ENCODE data around the gene APOBEC3A.
"Not testable (repeated sequence)": the region's sequence is repeated elsewhere in the genome, so short reads cannot be mapped to it uniquely, and the experiment has no call there.

APOBEC3A gene

GRCh38 chr22:38981005-38981991, 23.9 kb downstream of the APOBEC3A start:
- no peak for DNase-seq (ENCODE audit: low spot score)

GRCh38 chr22:38981992-38982927, 24.9 kb downstream of the APOBEC3A start, which contains the start of gene APOBEC3B:
Gene APOBEC3B (plus strand): TSS chr22:38982347. CDS start chr22:38982454, 107 bp downstream.
- peak; percentile 92 for DNase-seq (ENCODE audit: low spot score)

GRCh38 chr22:38984224-38984623, 26.8 kb downstream of the APOBEC3A start:
- no peak for DNase-seq (ENCODE audit: low spot score)

- not testable (repeated sequence) for DNase-seq (ENCODE audit: low spot score)
Measured at GRCh38 chr22:38984784-38985757, 27.7 kb downstream of the APOBEC3A start.

GRCh38 chr22:38986629-38987028, 29.2 kb downstream of the APOBEC3A start:
- DNase-seq (ENCODE audit: low spot score), result no peak

GRCh38 chr22:38987171-38987895, 29.9 kb downstream of the APOBEC3A start:
- no peak for DNase-seq (ENCODE audit: low spot score)

GRCh38 chr22:38989466-38989865, 32.1 kb downstream of the APOBEC3A start:
- no peak for DNase-seq (ENCODE audit: low spot score)

GRCh38 chr22:38992871-38993371, 35.5 kb downstream of the APOBEC3A start:
- not testable (repeated sequence) for DNase-seq (ENCODE audit: low spot score)

GRCh38 chr22:38996105-38996504, 38.7 kb downstream of the APOBEC3A start:
- DNase-seq (ENCODE audit: low spot score), result no peak

GRCh38 chr22:38997518-38997917, 40.1 kb downstream of the APOBEC3A start:
- DNase-seq (ENCODE audit: low spot score), result no peak

GRCh38 chr22:39003165-39003638, 45.8 kb downstream of the APOBEC3A start:
- DNase-seq (ENCODE audit: low spot score), result peak; percentile 93

- DNase-seq (ENCODE audit: low spot score), result no peak
Measured at GRCh38 chr22:39007177-39007576, 49.8 kb downstream of the APOBEC3A start.

- DNase-seq (ENCODE audit: low spot score), result not testable (repeated sequence)
Measured at GRCh38 chr22:39008271-39008850, 51.0 kb downstream of the APOBEC3A start.

- no peak for DNase-seq (ENCODE audit: low spot score)
Measured at GRCh38 chr22:39010946-39011345, 53.5 kb downstream of the APOBEC3A start.
